Glomerular endothelial cell (primary cell): ENCODE results near the gene CASK. TPM values are rescaled to one million over a fixed set of nuclear protein-coding genes. Genes with fewer than 3 reads are reported as not detected.
"Not testable (repeated sequence)": the region's sequence is repeated elsewhere in the genome, so short reads cannot be mapped to it uniquely, and the experiment has no call there.

Experiments
- DNase-seq: peaks from one replicate; pipeline ENCODE4 v3.0.0-alpha.2; 2011; ENCODE audit warnings: low read depth, low spot score; ENCODE audit errors: extremely low read depth
- total RNA-seq: library from RNA; depleted of rRNA; stranded (reverse); fragments of >200 nt; gene quantifications from 2 replicates; pipeline ENCODE4 v1.2.3, GENCODE V29; 2015

The CASK gene
- total RNA-seq, 1 donor from 2014 or later = 31.0 TPM

DNA sequence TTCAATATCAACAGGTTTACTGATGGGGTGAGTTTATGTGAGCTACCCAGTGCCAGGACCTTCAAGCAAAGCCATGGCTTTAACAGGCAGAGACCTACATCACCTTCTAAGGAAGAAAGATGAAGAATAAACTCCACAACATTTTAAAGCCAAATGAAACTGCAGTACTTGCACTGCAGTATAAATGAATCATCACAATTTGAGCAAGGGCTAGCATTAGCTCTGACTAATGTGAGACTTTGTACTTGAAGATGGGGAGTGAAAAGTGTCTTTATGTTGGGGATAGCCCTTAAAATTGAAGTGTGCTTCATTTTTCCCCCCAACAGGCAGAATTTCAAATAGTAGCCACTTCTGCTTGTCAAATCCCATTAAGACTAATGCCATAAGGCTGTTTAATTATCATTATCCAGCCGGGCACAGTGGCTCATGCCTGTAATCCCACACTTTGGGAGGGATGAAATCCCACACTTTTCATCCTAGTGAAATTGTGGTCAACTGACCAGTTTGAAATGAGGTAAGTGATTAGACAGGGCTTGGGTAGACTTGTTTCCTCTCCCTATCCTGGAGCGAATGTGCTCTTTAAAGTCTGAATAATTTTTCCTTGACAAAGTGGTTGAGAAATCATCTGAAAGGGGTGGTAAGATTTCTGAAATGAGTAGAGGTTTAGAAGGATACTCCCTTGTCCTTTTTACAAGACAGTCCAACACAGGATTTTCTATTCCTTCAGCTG lies 261.8 kb downstream of the CASK start:
- DNase-seq = no peak

DNA sequence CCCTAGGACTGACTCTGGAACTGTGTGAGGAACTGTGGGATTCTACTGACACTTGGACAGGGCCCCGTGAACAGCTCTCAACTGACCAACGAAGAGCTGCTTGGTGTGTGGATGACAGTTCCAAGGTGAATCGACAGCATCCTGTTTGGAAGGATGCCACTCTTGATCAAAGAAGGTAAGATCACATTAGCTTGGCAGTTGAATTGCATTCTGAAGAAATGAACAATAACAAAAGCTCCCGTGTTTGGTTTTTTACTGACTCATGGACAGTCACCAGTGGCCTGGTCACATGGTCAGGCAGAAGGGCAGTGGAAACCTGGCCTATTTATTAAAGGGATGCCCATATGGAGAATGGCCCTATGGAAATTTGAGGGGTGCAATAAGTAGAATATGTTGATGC lies 267.7 kb downstream of the CASK start:
- DNase-seq = no peak

DNA sequence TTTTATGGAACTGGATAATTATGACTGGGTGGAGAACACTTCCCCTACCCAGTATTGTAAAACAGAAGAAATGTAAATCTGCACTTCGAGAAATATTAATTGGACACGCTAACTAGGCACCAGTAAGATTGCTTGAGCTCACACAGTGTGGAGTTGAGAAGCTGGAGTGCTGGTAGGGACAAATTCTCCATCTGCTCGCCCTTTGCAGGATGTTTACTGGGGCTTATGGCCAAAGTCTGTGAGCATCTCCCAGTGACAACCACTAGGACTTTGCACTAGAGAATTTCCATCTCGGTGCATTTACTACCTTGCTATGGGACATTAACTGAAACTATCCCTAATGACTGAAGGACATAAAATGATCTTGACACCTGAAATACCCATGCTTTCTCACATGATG lies 268.3 kb downstream of the CASK start:
- DNase-seq = no peak

DNA sequence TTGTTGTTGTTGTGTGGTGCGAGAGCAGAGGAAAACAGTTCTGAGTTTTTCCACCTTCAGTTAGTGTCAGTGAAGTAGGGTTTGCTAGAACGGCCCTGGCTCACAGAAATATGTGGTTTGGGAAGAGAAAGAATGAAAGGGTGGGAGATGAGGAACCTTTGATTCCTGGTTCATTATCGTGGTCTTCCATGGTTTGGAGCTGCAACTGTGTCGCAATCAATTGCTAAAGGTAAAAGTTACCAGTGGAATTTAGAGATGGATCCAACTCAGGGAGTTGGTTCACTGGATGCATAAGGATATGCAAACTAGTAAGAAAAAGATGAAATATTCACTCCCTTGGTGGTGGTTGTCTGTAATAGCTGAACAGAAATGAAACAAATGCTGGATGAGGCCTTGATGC lies 270.2 kb downstream of the CASK start:
- DNase-seq = no peak

DNA sequence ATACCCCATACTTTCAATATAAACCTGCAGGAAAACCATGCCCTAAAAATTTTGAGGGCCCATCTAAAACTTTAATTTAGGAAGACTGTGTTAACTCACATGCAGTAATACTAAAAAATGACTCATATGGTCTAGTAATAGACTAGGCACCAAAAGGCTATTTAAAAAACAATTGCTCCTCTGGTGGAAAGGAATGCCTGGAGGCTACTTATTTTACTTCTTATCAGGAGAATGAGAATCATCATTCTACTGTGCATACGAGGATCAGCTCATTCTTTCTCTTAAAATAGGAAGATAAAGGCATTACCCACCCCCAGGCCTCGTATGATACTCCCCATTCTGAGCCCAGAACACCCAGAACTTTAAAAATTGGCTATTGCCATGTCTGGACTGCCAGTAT lies 277.2 kb downstream of the CASK start:
- DNase-seq = not testable (repeated sequence)

DNA sequence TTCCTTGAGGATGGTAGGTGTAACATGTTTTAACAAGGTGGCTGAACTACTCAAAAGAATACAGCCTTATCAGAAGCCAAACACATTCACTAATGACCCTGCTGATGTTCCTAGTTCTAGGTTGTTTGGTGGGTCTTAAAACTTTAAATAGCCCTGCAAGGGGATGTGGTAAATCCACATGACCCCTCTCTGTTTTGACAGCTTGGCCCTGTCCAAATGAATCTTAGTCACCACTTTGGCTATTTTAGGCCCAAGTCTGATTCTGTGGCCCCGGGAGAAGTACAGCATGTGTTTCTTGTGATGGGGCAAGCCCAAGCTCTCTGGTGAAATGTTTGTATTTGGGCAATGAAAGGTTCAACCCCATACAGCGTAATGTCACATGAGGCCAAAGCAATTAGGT lies 289.1 kb downstream of the CASK start:
- no peak for DNase-seq

DNA sequence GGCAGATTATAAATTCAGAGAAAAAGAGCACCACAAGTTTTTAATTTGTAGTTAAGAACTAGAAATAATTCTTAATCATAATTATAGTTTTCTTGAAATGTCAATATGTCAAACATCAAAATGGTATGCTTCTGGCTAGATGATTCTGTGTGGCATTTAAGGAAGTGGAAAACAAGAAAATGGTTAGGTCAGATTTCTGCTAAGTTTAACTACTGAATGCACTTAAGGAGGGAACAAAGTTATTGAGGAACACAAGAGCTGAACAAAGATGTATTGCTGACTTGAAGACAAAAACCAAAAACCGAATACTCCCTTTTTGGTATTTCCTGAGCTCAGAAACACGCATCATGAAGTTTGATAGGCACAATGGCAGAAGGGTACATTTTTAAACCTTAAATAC lies 293.3 kb downstream of the CASK start:
- no peak for DNase-seq

DNA sequence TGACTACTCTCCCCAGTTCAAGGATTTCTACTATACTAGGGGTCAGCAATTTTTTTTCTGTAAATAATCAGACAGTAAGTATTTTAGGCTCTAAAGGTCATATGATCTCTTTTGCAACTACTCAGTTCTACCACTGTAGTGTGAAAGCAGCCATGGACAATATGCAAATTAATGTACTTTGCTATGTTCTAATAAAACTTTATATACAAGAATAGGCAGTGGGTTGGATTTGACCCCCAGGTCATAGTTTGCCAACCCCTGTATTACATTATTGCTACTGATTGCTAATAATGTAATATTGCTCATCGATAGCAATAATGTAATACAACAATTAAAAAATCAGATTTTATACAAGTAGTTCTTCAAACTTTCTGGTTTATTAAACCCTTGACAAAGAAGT lies 293.8 kb downstream of the CASK start:
- DNase-seq = no peak

DNA sequence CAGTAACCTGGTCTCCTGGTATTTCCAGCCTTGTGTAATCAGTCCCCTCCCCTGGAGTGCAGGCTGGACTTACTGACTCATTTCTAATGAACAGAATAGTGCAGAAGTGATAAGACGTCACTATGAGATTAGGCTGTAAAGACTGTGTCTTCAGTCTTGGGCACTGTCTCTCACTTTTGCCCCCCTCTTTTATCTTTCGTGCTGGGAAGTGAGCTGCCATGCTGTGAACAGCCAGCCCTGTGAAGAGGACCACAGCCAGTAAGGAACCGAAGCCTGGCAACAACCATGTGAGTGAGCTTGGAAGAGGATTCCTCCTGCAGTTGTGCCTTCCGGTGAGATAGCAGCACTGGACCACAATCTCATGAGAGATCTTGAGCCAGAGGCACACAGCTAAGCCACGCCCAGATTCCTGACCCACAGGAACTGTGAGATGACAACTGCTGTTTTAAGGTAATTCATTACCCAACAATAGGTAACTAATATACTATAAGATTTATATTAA lies 302.1 kb downstream of the CASK start:
- no peak for DNase-seq

DNA sequence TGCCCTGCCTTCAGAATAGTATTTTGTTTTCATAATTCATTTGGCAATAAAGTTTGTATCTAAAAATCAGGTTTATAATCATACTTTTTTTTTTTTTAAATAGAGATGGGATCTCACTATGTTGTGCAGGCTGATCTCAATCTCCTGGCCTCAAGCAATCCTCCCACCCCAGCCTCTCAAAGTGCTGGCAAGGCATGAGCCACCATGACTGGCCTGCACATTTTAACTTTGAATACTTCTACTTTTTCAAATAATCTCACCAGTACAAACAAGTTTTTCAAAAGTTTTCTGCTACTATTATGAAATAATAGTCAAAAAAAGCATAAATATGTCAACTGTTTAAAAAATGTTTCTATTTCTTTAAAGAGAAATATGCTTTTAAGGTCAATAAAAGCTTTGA lies 304.1 kb downstream of the CASK start:
- DNase-seq = no peak

DNA sequence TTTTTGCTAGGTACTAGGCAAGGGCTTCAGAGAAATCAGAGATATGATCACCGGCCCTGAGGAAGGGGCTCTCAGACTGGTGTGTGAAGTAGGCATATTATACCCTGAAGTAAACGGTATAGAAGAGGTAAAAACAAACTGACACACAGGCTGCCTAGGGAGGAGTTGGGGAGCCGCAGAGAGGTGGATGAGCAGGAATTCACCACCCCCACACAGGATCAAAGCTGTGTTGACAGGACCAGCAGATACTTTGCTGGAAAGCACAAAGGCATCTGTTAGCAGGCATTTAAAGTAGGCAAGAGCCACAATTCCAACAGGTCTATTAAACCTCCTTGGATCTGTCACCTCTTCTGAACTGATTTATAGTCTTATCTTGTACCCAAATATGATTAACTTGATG lies 306.4 kb downstream of the CASK start:
- DNase-seq = no peak

DNA sequence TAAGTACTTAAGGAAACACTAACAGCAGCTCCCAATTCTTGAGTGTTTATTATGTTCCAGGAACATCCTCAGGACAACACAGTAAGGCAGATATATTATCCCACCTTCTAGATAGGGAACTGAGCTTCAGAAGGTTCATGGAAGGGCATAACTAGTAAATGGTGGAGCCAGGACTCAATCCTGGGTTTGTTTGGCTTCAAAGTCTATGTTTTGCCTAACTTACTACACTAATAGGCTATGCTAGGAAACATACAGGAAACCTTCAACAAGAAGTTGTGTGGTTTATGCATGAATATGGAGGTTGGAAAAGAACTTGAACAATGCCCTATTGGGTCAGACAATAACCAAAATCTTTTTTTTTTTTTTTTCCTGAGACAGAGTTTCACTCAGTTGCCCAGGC lies 307.1 kb downstream of the CASK start:
- DNase-seq = no peak

DNA sequence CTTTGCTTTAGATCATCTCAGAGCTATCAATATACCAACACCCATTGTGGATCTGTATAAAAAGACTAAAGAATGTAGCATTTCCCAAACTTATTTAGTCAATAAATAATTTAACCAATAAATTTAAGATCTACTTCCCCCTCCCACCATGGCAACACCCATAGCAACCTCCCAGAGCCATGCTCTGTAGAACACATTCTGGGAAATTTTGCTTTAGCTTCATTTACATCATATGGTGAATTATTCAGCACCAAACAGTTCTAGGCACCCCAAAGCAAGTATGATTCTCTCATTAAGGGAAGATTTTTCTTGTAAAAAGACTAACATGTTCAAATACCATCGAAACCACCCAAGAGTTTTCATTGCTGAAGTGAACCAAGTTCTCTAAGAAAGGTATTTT lies 315.1 kb downstream of the CASK start:
- DNase-seq = no peak

DNA sequence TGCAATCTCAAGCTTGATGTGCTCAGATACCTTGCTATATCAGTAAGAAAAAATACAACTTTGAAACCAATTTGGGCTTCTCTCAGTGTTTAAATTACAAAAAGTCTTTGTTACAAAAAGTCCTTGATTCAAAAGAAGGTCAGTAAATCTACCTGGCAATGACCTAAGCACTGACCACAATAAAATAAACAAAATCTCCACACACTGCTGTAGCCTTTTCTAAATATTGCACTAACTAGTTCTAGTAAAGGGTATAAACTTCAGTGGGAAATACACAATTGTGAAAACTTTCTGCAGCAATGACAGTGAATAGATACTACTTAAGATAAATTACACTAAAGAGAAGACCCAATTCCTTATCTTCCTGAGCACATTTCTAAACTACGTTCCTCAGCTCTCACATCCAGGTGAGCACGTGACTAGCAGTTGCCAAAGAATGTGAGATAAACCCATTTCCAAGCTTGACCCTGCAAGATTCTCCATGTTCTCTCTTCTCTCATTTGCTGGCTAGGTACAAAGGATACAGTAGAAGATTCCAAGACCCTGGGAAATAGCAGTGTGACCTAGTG lies 316.0 kb downstream of the CASK start:
- no peak for DNase-seq

DNA sequence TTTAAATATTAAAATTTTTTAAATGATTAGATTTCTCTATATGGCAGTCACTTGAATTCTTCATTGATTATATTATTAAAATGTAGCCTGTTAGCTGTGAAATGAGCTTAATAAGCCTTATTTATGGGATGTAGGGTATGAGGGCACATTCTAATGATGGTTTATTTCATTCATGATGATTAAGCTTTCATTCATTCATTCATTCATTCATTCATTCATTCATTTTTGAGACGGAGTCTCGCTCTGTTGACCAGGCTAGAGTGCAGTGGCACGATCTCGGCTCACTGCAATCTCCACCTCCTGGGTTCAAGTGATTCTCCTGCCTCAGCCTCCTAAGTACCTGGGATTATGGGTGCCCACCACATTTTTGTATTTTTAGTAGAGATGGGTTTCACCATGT lies 317.3 kb downstream of the CASK start:
- DNase-seq = not testable (repeated sequence)

DNA sequence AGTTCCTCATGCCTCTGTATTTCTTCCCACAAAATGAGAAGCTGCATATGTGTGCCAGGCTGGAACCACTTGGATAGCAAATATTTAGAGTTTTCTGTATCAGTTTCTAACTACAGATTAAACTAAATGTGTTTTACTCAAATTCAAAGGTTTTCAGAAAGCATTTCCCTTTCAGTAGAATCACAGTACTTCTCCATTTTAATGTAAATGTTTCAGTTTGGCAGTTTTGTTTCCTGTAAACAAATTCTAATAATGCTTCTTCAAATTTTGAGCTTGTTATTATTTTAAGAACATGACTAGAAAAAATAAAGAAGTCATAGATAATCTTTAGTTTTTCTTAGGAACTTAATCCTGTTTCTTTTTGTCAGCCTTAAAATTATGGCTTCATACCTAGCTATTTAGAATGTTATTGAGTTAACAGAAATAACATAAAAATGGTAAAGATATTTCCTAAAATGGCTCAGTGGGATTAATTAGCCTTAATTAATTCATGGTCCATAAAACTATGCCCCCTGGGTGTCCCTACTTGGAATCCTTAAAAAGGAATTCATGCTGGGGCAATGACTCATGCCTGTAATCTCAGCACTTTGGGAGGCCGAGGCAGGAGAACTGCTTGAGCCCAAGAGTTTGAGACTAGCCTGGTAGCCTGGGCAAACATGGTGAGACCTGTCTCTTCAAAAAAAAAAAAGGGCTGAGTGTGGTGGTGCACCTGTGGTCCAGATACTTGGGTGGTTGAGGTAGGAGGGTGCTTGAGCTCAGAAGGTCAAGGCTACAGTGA lies 318.4 kb downstream of the CASK start:
- no peak for DNase-seq

DNA sequence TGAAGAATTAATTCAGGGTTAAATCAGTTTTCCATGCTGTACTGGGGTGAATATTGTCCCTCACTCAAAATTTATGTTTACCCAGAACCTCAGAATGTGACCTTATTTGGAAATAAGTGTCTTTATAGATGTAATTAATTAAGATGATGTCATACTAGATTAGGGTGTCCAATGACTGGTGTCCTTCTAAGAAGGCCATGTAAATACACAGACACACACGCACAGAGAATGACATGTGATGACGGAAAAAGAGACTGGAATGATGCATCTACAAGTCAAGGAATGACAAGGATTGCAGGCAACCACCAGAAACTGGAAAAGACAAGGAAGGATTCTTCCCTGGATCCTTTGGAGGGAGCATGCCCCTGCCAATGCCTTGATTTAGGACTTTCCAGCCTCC lies 319.2 kb downstream of the CASK start:
- DNase-seq = no peak

DNA sequence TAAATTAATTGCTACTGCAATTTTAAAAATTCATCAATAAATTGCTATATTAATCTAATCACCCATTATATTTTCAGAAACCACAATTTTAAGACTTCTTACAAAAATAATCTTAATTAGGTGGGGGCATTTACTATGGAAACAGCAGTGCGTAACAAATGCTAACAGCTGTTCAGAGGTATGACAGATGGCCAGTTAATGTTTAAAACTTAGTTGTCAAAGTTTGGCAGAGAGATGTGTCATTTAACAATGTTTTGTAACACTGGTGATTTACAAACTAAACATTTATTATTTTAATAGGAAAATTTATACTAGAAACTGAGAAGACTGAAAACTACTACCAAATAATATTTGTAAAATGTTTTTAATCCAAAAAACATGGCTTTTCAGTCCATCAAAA lies 319.8 kb downstream of the CASK start:
- no peak for DNase-seq

DNA sequence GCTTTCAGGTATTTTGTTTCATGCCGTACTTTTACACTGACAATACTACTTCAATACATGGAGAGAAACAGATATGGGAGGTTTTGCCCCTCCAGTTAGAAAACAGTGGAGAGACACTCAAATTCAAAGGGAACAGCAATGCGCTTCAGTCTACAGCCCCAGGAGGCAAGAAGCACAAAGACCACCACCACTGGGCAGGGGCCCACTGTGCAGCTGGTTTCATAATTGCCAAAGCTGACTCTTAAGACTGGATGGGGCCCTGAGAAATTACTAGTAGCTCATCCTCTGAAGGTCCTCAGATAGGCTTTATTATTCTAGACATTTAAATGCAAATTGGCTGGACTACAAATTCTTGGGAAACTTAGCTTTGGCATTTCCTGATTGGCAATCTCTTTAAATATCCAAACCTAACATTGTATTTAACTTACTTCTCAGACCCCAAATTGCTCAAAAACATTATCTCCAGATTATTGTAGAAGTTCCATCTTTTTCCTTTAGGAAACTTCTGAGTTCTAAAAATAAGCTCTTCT lies 320.5 kb downstream of the CASK start:
- no peak for DNase-seq

DNA sequence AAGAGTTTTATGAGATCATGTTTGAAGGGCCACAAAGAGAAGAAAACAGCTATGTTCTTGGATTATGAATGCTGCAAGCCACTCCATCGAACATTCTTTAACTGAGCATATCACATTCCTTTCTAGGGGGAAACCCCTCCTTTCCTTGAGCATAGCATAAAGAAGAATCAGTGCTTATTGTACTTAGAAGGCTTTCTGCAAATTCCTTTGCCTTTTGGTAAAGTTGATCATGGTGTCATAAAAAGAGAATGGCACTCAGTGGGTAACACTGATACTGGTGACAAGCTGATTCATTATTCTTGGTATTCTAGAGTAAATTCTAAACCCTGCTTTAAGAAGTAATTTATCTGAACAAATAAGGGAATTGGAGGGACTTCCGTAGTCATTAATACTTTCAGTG lies 323.1 kb downstream of the CASK start:
- no peak for DNase-seq

DNA sequence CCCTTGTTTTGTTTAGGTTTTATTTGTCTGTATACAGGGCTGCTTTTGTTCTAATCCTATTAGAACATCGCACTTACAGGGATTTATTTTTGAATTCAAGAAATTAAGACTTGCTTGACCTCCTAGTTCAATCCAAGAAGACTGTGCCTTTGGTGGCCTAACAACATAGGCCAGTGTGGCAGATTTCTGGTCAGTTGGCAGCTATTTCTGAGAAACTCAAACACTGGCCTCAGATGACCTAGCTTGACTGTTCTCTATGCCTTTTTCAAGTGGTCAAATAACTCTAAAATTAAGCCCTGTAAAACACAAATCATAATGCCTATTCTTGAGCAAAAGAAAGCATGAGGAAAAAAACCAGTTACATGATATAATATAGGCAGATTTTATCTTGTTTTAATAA lies 323.8 kb downstream of the CASK start:
- DNase-seq = no peak

DNA sequence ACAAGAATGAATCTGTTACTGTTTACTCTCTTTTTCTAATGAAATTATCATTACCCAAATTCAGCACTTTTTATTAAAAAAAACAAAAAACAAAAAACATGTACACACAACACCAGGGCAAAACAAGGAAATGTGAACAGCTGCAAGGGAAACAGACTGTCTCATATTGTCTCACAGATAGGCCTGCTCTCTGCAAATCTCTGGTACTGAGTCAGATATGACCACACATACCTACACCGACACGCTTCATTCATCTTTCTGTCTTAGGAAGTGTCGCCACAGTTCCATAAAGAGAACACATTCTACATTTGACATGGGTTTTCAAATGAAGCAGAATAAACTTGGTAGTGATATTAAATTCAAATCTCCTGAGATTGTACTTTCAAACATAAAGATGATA lies 326.8 kb downstream of the CASK start:
- DNase-seq = no peak
